ENCODE results near the gene RHEB. TPM values are rescaled to one million over a fixed set of nuclear protein-coding genes. Genes with fewer than 3 reads are reported as not detected.

RHEB gene
- polyA plus RNA-seq, 5 donors, result 97.7 to 136 (median 110) TPM

- DNase-seq, result no peak
Measured at GRCh38 chr7:151505836-151506468, 13.7 kb downstream of the RHEB start.

GRCh38 chr7:151505433-151505832 is 14.3 kb downstream of the RHEB start:
- no peak for DNase-seq

GRCh38 chr7:151504715-151505326 is 14.9 kb downstream of the RHEB start:
- no peak for DNase-seq

- no peak for DNase-seq
Measured at GRCh38 chr7:151503902-151504714, 15.6 kb downstream of the RHEB start.

- no peak for DNase-seq
Measured at GRCh38 chr7:151501676-151502075, 18.0 kb downstream of the RHEB start.

- DNase-seq, result no peak
Measured at GRCh38 chr7:151498495-151498894, 21.2 kb downstream of the RHEB start.

GRCh38 chr7:151497306-151497871 is 22.3 kb downstream of the RHEB start:
- DNase-seq, result no peak

GRCh38 chr7:151495360-151495759 is 24.3 kb downstream of the RHEB start:
- DNase-seq, result no peak

- no peak for DNase-seq
Measured at GRCh38 chr7:151494298-151495284, 25.1 kb downstream of the RHEB start.

- no peak for DNase-seq
Measured at GRCh38 chr7:151493083-151493482, 26.6 kb downstream of the RHEB start.

GRCh38 chr7:151491859-151492258 is 27.8 kb downstream of the RHEB start:
- no peak for DNase-seq

GRCh38 chr7:151490456-151491105 is 29.1 kb downstream of the RHEB start:
- DNase-seq, result no peak

GRCh38 chr7:151489498-151489897 is 30.2 kb downstream of the RHEB start:
- DNase-seq, result no peak

- DNase-seq, result no peak
Measured at GRCh38 chr7:151488096-151488495, 31.6 kb downstream of the RHEB start.

GRCh38 chr7:151487228-151487627 is 32.5 kb downstream of the RHEB start:
- no peak for DNase-seq

GRCh38 chr7:151486074-151486473 is 33.6 kb downstream of the RHEB start:
- no peak for DNase-seq

GRCh38 chr7:151484971-151485707 is 34.6 kb downstream of the RHEB start:
- no peak for DNase-seq

GRCh38 chr7:151483711-151483983 is 36.0 kb downstream of the RHEB start:
- no peak for DNase-seq

GRCh38 chr7:151482883-151483710 is 36.6 kb downstream of the RHEB start:
- DNase-seq, result no peak
